H1 (cell line): ENCODE measurements around the gene ELOA2. TPM values are rescaled to one million over a fixed set of nuclear protein-coding genes. Genes with fewer than 3 reads are reported as not detected.
"Not testable (repeated sequence)": the region's sequence is repeated elsewhere in the genome, so short reads cannot be mapped to it uniquely, and the experiment has no call there.

ENCODE experiments used
- CTCF ChIA-PET: fragments of 300-600 bp; sonication (Branson Sonifier 250); formaldehyde crosslinking; loops from one replicate; lab custom pipeline; 2021; ENCODE audit not compliant: partially characterized antibody; lab: Charles Lee
- POLR2A ChIA-PET: fragments of 300-600 bp; sonication (Branson Sonifier 250); formaldehyde crosslinking; loops from one replicate; lab custom pipeline; 2021; ENCODE audit warnings: inconsistent platforms; ENCODE audit not compliant: partially characterized antibody; lab: Charles Lee
- DNase-seq, 2 experiments: peaks; one replicate each; pipeline versions ENCODE4 v3.0.0 to v3.0.0-alpha.2; 2010 to 2022; ENCODE audit warnings: low spot score in 2 of 2, low read depth in 1 of 2, mixed read lengths in 1 of 2
- FAIRE-seq: peaks from 2 replicates; lab custom pipeline; 2011; peaks lifted over from hg19 to GRCh38; lab: Jason Lieb, UNC
- H2AFZ ChIP-seq: 2 replicates; pipeline ENCODE4 v1.8.1; 2012; ENCODE audit warnings: low read length, inconsistent platforms
- H2AK5ac ChIP-seq: 2 replicates; pipeline ENCODE4 v1.6.1; 2013; ENCODE audit warnings: low read depth, low read length
- H2BK120ac ChIP-seq: replicated peaks from 2 replicates; pipeline ENCODE3; 2013; ENCODE audit warnings: low read depth, low read length, inconsistent platforms
- H2BK12ac ChIP-seq: 2 replicates; pipeline ENCODE4 v1.6.1; 2013; ENCODE audit warnings: low read depth, low read length
- H2BK15ac ChIP-seq: 2 replicates; pipeline ENCODE4 v1.6.1; 2013; ENCODE audit warnings: low read length
- H2BK20ac ChIP-seq: 2 replicates; pipeline ENCODE4 v1.6.1; 2013; ENCODE audit warnings: low read length
- H2BK5ac ChIP-seq: 2 replicates; pipeline ENCODE4 v1.6.1; 2013; ENCODE audit warnings: low read depth, low read length
- H3K14ac ChIP-seq: 2 replicates; pipeline ENCODE4 v1.6.1; 2013; ENCODE audit warnings: inconsistent platforms; ENCODE audit not compliant: insufficient read length
- H3K18ac ChIP-seq: 2 replicates; pipeline ENCODE4 v1.6.1; 2013; ENCODE audit warnings: low read length; ENCODE audit errors: extremely low read depth
- H3K23ac ChIP-seq: 2 replicates; pipeline ENCODE4 v1.6.1; 2013; ENCODE audit warnings: inconsistent platforms; ENCODE audit not compliant: insufficient read length
- H3K23me2 ChIP-seq: 2 replicates; pipeline ENCODE4 v1.6.1; 2013; ENCODE audit warnings: low read depth, low read length
- H3K27ac ChIP-seq: 2 replicates; pipeline ENCODE4 v1.6.1; 2011; ENCODE audit warnings: low read depth, low read length, inconsistent platforms
- H3K27me3 ChIP-seq, 4 experiments: replicated peaks in 1 of 4; 1 replicate in 1 of 4; 2 replicates in 3 of 4; pipeline versions ENCODE4 v1.6.1 to v1.8.1; 2011 to 2013; ENCODE audit warnings: low read length in 3 of 4, mild to moderate bottlenecking in 3 of 4, inconsistent platforms in 2 of 4, mixed read lengths in 2 of 4, moderate library complexity in 1 of 4; ENCODE audit not compliant: control insufficient read depth in 3 of 4, insufficient read depth in 3 of 4; ENCODE audit errors: extremely low read depth in 1 of 4
- H3K36me3 ChIP-seq, 4 experiments: 2 replicates each; pipeline versions ENCODE4 v1.6.1 to v1.8.1; 2011 to 2013; ENCODE audit warnings: mild to moderate bottlenecking in 4 of 4, low read length in 3 of 4, moderate library complexity in 2 of 4, control low read depth in 1 of 4, inconsistent platforms in 1 of 4; ENCODE audit not compliant: insufficient read depth in 4 of 4, control insufficient read depth in 2 of 4
- H3K4ac ChIP-seq: replicated peaks from 2 replicates; pipeline ENCODE3; 2013; ENCODE audit warnings: low read length, low read depth, mixed read lengths, inconsistent platforms; ENCODE audit not compliant: insufficient read length
- H3K4me1 ChIP-seq, 4 experiments: replicated peaks in 1 of 4; 1 replicate in 1 of 4; 2 replicates in 3 of 4; pipeline versions ENCODE4 v1.6.1 to v1.8.1; 2011 to 2013; ENCODE audit warnings: low read length in 3 of 4, inconsistent platforms in 2 of 4, mixed read lengths in 1 of 4; ENCODE audit not compliant: insufficient read depth in 4 of 4, control insufficient read depth in 3 of 4
- H3K4me2 ChIP-seq, 2 experiments: 2 replicates each; pipeline versions ENCODE4 v1.6.1 to v1.8.1; 2011 to 2013; ENCODE audit warnings: low read depth in 2 of 2, low read length in 2 of 2, control low read depth in 1 of 2, inconsistent platforms in 1 of 2, mild to moderate bottlenecking in 1 of 2; ENCODE audit not compliant: insufficient read depth in 1 of 2
- H3K4me3 ChIP-seq, 4 experiments: fragments of 200-600, 300-600 bp in 1 of 4; sonication (generic), shearing (Covaris generic), sonication (Bioruptor Twin) in 1 of 4; 2 replicates each; pipeline versions ENCODE4 v1.5.1 to v1.8.1; 2011 to 2016; ENCODE audit warnings: low read length in 4 of 4, low read depth in 3 of 4, control low read depth in 2 of 4, inconsistent platforms in 2 of 4, mild to moderate bottlenecking in 2 of 4, mixed read lengths in 1 of 4, moderate library complexity in 1 of 4; ENCODE audit not compliant: insufficient read depth in 2 of 4; ENCODE audit errors: extremely low read depth in 1 of 4
- H3K56ac ChIP-seq: replicated peaks from 2 replicates; pipeline ENCODE3; 2013; ENCODE audit warnings: low read depth, mild to moderate bottlenecking, mixed read lengths, low read length, inconsistent platforms; ENCODE audit not compliant: insufficient read length
- H3K79me1 ChIP-seq: 2 replicates; pipeline ENCODE4 v1.6.1; 2013; ENCODE audit warnings: low read depth, low read length, control low read depth
- H3K79me2 ChIP-seq, 2 experiments: 2 replicates each; pipeline versions ENCODE4 v1.6.1 to v1.8.1; 2012 to 2013; ENCODE audit warnings: low read length in 2 of 2, mild to moderate bottlenecking in 2 of 2, inconsistent platforms in 1 of 2; ENCODE audit not compliant: insufficient read depth in 2 of 2, control insufficient read depth in 1 of 2
- H3K9ac ChIP-seq, 4 experiments: replicated peaks in 1 of 4; 1 replicate in 1 of 4; 2 replicates in 3 of 4; pipeline versions ENCODE4 v1.6.1 to v1.8.1; 2011 to 2013; ENCODE audit warnings: low read depth in 3 of 4, low read length in 3 of 4, control low read depth in 2 of 4, mild to moderate bottlenecking in 2 of 4, moderate library complexity in 2 of 4, inconsistent platforms in 1 of 4; ENCODE audit errors: extremely low read depth in 1 of 4
- H3K9me3 ChIP-seq, 2 experiments: 2 replicates each; pipeline versions ENCODE4 v1.6.1 to v1.8.1; 2012 to 2013; ENCODE audit warnings: mild to moderate bottlenecking in 2 of 2, moderate library complexity in 2 of 2, control low read depth in 1 of 2, inconsistent platforms in 1 of 2, low read depth in 1 of 2, low read length in 1 of 2, mixed read lengths in 1 of 2; ENCODE audit not compliant: insufficient read depth in 2 of 2
- H4K20me1 ChIP-seq, 2 experiments: replicated peaks in 1 of 2; 2 replicates each; pipeline versions ENCODE3 to v1.8.1; 2011 to 2013; ENCODE audit warnings: inconsistent platforms in 2 of 2, low read length in 2 of 2, mild to moderate bottlenecking in 1 of 2; ENCODE audit not compliant: insufficient read depth in 2 of 2, control insufficient read depth in 1 of 2
- H4K5ac ChIP-seq: 2 replicates; pipeline ENCODE4 v1.6.1; 2013; ENCODE audit warnings: low read length, low read depth, mixed read lengths, inconsistent platforms; ENCODE audit not compliant: insufficient read length
- H4K8ac ChIP-seq: 2 replicates; pipeline ENCODE4 v1.8.0; 2013; ENCODE audit warnings: mild to moderate bottlenecking, moderate library complexity, low read length, inconsistent platforms; ENCODE audit not compliant: insufficient read depth; ENCODE audit errors: extremely low read depth
- H4K91ac ChIP-seq: replicated peaks from 2 replicates; pipeline ENCODE3; 2013; ENCODE audit warnings: low read length, mixed read lengths, inconsistent platforms; ENCODE audit not compliant: insufficient read length
- WGBS, 2 experiments: shearing (Covaris generic) in 1 of 2; methylation state at CpG; one replicate each; pipeline versions ENCODE4 v1.1.6 to v1.1.7; 2013 to 2015; ENCODE audit warnings: low lambda C conversion rate in 2 of 2, mixed read lengths in 2 of 2, inconsistent platforms in 1 of 2, low coverage in 1 of 2, missing lambda C conversion rate in 1 of 2; ENCODE audit not compliant: insufficient replicate concordance in 2 of 2, insufficient coverage in 1 of 2, insufficient read length in 1 of 2; ENCODE audit errors: extremely low coverage in 1 of 2, missing lambda C conversion rate in 1 of 2; 5-methylcytosine and 5-hydroxymethylcytosine counted together
- polyA plus RNA-seq, 7 experiments: library from polyadenylated mRNA; depleted of rRNA in 3 of 7; stranded (reverse) in 5 of 7; unstranded in 2 of 7; fragments of >200 nt in 5 of 7; fragments of 200-250 nt in 2 of 7; gene quantifications; 1 replicate in 5 of 7; 2 replicates in 1 of 7; 4 replicates in 1 of 7; pipeline versions ENCODE4 v1.2.1 to v1.2.3, GENCODE V29; 2011 to 2013; ENCODE audit warnings: missing spikeins in 2 of 7, mixed read lengths in 2 of 7
- total RNA-seq: library from RNA; stranded (reverse); fragmentation: NEBNext Ultra II Directional; extraction: Animal tissue kit (Norgen Biotek cat#: 25700); gene quantifications from 2 replicates; pipeline ENCODE4 v1.2.1, GENCODE V29; 2021

The ELOA2 gene
- total and polyA plus RNA-seq, 2 of the 8 experiments (the other 6 are each of a cell fraction or from before 2014, with no cell fraction given) = not detected

- H2BK12ac ChIP-seq, H3K9me3 ChIP-seq, H3K4me3 ChIP-seq, H4K20me1 ChIP-seq, H3K14ac ChIP-seq, H3K79me1 ChIP-seq, H2BK20ac ChIP-seq, DNase-seq, H2BK15ac ChIP-seq, POLR2A ChIA-PET, H3K36me3 ChIP-seq, H3K27me3 ChIP-seq, H3K4ac ChIP-seq, H2BK5ac ChIP-seq, H3K4me2 ChIP-seq, H3K9ac ChIP-seq, H2AK5ac ChIP-seq, H2BK120ac ChIP-seq, H3K23ac ChIP-seq, H3K18ac ChIP-seq, H3K27ac ChIP-seq, H3K79me2 ChIP-seq, H4K5ac ChIP-seq, H4K8ac ChIP-seq, H3K23me2 ChIP-seq, H3K4me1 ChIP-seq, H3K56ac ChIP-seq, H4K91ac ChIP-seq, FAIRE-seq, H2AFZ ChIP-seq: not testable (repeated sequence)
- WGBS, 2 experiments = 96% methylated on average over 27 of the region's 28 CpGs; no CpG with 5 or more reads in 1 of the 2 experiments
- CTCF ChIA-PET = interaction anchor here (0.6 to 1.4 kb wide), 8 partner anchors 10 to 377 kb away, joined by 3 to 9 read pairs (median 3); no protein-coding TSS in a partner anchor
Measured at GRCh38 chr18:47034591-47034990, 830 bp downstream of the ELOA2 start.
